ENCODE data around the gene KNSTRN.

- TF ChIP-seq CTCF (IDR thresholded peaks at IDR 0.05; ENCODE audit: low read length) (no peak), EZH2phosphoT487 (IDR thresholded peaks at IDR 0.05; ENCODE audit: low read length) (no peak), EZH2 (optimal IDR thresholded peaks at IDR 0.05; ENCODE audit: low read depth, low read length) (no peak)
These were observed 10.7 kb downstream of the KNSTRN start for GRCh38 chr15:40392986-40393948.

All from MM.1S (cell line).